KOPT-K1 (cell line): ENCODE results near the gene TBX19.

Source experiments
- H3K27ac ChIP-seq: fragments of 200-600 bp; sonication (generic); 2 replicates; pipeline ENCODE4 v1.5.1; 2016; ENCODE audit warnings: antibody characterized with exemption, mild to moderate bottlenecking, low read depth, low read length; ENCODE audit not compliant: poor library complexity, severe bottlenecking
- H3K36me3 ChIP-seq: fragments of 200-600 bp; sonication (generic); 2 replicates; pipeline ENCODE4 v1.5.1; 2017; ENCODE audit warnings: antibody characterized with exemption, mild to moderate bottlenecking, low read length, moderate library complexity; ENCODE audit not compliant: insufficient read depth
- H3K9me3 ChIP-seq: fragments of 200-600 bp; sonication (generic); 2 replicates; pipeline ENCODE4 v1.5.1; 2017; ENCODE audit warnings: antibody characterized with exemption, low read length, mild to moderate bottlenecking; ENCODE audit not compliant: insufficient read depth, poor library complexity, severe bottlenecking

TBX19 gene

DNA sequence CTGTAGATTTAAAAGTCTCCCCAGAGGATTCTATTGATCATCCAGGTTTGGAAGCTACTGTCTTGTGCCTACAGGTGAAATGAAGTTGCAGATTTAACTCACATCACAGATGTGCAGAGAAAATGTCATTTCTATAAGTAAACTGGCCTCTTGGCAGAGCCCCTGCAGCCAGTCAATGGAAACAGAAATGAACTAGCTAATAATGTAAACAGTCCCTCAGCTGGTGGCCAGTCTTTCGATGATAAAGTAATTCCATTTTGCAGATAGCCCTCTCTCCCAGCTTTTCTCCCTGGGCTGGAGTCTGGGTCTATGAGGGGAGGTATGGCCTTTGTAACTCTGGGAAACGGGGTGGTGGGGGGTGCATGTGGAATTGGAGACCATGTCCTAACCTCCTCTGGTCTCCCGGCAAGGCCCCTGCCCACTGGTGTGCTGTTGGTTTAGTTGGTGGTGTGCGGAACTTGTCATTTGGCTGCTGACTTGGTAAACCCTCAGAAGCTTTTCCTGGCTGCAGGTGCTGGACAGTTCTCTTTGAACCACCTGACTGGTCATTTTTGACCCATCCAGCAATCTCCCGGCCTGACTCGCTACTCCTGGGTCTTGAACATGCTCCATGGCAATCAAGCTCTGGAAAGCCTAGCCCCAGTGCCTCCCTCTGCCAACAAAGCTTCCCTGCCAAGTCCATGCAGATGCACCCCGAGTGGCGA, 14.9 kb downstream of the TBX19 start:
- H3K27ac ChIP-seq, result no peak overlapping the region
- H3K9me3 ChIP-seq, result no peaks in the 10 kb centered on the region
- no peaks in the 10 kb centered on the region for H3K36me3 ChIP-seq

DNA sequence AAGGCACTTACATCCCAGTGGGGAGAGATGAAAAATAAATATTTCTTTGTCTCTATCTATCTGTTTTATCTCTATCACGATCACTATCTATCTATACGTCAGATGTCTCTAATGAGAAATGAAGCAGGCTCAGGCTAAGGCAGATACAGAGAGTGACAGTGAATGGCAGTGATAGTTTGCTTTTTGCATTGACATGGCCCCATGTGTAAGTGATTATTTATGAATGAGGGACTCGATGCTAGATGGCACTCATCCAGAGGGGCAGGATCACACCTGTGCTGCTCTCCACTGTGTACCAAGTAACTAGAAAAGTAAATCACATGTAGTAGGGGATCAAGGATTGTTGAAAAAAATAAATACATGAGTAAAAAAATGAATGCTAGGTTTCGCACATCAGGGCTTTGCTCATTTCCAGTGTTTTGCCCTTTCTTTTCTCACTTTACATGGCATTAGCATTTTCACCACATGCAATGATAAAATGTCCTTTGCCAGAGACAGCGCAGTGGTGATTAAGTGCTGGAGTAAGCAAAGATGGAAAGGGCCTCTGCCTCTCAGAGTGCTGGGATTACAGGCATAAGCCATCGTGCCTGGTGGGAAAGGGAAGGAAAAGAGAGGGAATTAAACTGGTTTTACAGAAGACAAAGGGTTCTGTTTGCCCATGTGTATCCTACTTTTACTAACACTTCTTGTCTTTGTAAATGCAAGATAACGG, 16.5 kb downstream of the TBX19 start:
- no peaks in the 10 kb centered on the region for H3K36me3 ChIP-seq
- no peak overlapping the region for H3K27ac ChIP-seq
- no peaks in the 10 kb centered on the region for H3K9me3 ChIP-seq

DNA sequence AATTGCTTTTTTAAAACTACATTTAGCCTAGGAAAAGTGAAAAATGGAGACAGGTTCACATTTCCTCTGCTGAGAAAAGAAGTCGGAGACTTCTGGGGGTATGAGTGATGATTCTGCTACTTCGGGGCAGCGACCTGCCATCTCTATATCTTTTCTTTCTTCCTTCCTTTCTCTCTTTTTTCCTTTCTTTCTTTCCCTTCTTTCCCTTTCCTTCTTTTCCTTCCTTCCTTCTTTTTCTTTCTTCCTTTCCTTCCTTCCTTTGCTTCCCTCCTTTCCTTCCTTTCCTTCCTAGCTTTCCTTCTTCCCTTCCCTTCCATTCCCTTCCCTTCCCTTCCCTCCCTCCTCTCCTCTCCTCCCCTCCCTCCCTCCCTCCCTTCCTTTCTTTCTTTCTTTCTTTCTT, 17.8 kb downstream of the TBX19 start:
- Histone ChIP-seq H3K27ac (no peak overlapping the region), H3K9me3 (no peaks in the 10 kb centered on the region), H3K36me3 (no peaks in the 10 kb centered on the region)

DNA sequence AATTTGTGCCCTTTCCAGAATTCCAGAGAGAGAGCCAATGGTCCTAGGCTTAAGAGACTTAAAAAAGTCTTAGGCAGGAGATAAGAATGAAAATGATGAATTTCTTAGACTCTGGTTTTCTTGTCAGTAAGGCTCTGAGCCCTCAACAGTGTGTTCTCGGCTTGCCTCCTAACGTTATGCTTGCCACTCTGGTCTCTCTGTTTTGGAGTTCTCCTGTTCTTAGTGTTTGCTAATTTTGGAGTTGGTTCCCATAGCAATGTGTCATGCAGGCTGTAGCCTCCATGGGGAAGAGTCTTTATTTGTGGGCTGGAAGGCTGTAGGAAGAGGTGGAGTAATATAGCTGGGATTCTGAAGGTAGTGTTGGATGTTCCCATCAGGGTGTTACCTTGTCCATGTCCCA, 19.9 kb downstream of the TBX19 start:
- Histone ChIP-seq H3K9me3 (no peaks in the 10 kb centered on the region), H3K27ac (no peak overlapping the region), H3K36me3 (no peaks in the 10 kb centered on the region)

DNA sequence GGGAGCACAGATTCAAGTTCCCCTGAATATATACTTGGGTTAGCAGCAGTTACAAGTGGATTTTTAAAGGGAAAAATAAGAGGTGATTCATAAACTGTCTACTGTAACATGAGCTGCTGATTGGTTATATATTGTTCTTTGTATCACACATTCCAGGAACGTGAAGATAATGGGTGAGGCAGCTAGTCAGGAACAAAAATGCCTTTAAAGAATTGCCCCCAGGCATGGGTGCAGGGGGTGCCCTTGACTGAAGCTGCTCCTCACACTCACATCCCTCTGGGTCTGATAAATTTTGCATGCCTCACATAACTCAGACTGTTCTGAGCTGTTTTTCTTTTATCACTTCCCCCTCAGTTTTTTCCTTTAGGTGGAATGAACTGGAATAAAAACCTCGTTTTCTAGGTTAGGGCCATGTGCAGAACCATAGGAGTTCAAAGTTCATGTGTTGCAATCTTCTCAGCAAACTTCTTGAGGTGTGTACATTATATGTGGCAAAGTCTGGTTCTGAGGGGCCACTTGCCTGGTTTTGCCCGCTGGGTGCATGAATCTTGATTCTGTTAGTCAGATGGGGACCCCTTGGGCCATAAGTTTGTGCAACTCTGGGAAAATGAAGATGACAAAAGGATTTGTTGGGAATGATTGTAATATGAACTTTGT, 21.1 kb downstream of the TBX19 start:
- Histone ChIP-seq H3K27ac (no peak overlapping the region), H3K9me3 (no peaks in the 10 kb centered on the region), H3K36me3 (no peaks in the 10 kb centered on the region)

DNA sequence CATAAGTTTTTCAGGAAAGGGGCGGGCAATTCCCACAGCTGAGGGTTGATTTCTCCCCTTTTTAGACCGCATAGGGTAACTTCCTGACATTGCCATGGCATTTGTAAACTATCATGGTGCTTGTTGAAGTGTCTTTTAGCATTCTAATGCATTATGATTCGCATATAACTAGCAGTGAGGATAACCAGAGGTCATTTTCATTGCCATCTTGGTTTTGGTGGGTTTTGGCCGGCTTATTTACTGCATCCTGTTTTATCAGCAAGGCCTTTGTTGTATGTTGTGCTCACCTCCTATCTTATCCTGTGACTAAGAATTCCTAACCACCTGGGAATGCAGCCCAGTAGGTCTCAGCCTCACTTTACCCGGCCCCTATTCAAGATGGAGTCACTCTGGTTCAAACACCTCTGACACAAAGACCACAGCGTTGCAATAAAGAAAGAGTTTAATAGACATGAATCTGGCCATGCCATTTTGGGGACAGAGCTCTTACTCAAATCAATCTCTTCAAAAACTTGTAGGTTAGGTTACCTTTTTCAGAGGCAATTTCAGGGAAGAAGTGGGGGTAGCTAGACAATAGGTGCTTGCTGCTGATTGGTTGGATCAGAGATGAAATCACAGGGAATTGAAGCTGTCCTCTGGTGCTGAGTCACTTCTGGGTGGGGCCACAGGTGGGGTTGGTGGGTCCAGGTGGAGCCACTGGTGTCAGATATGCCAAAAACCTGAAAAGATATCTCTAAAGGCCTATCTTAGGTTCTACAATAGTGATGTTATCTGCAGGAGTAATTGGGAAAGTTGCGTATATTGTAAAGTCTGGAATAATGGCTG, 23.3 kb downstream of the TBX19 start:
- no peaks in the 10 kb centered on the region for H3K36me3 ChIP-seq
- H3K9me3 ChIP-seq, result no peaks in the 10 kb centered on the region
- no peak overlapping the region for H3K27ac ChIP-seq

DNA sequence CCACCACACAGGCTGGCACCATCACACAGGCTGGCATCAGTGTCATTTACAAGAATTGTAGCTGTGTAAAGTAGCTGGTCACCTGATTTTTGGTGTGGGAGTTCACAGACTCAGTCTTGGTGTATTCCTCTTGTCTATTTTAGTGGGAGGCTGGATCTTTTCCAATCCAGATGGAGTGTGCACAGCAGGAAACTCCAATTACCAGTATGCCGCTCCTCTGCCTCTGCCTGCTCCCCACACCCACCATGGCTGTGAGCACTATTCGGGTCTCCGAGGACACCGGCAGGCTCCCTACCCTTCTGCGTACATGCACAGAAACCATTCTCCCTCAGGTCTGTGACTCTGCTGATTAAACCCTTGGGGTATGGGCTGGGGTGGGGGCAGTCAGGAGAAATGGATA, 24.2 kb downstream of the TBX19 start:
- Histone ChIP-seq H3K36me3 (no peaks in the 10 kb centered on the region), H3K27ac (no peak overlapping the region), H3K9me3 (no peaks in the 10 kb centered on the region)

DNA sequence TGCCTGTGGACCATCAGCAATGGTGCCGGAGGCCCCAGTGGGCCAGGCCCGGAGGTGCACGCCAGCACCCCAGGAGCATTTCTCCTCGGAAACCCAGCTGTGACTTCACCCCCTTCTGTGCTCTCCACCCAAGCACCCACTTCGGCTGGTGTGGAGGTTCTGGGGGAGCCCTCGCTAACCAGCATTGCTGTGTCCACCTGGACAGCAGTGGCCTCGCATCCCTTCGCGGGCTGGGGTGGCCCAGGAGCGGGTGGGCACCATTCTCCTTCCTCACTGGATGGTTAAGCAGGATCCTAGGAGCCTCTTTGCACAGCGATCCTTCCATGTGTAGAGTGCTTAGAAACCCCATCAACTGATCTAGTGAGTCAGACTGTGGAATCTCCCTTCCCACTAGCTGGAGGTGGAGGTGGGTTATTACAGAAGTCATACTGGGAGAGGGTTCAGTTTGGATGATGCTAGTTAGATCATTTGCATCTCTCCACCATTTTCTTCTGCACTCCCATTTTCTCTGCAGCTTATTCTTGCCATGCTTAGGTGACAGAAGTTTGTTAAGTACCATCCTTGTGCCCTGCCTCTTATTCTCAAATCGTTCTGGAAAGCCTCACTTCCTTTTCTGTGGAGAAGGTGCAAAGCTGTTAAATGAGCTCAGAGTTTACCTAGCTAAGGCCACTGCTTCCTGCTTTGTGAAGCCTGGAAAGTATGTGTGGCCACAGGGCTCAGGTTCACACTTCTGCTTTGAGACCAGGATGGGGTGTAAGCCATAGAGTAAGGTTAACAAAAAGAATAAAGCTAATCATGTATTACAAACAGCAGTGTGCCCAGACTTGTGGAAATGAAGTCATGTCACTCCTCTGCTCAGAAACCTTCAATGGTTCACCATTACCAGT, 32.3 kb downstream of the TBX19 start:
- H3K9me3 ChIP-seq, result no peaks in the 10 kb centered on the region
- H3K27ac ChIP-seq, result no peak overlapping the region
- no peaks in the 10 kb centered on the region for H3K36me3 ChIP-seq

DNA sequence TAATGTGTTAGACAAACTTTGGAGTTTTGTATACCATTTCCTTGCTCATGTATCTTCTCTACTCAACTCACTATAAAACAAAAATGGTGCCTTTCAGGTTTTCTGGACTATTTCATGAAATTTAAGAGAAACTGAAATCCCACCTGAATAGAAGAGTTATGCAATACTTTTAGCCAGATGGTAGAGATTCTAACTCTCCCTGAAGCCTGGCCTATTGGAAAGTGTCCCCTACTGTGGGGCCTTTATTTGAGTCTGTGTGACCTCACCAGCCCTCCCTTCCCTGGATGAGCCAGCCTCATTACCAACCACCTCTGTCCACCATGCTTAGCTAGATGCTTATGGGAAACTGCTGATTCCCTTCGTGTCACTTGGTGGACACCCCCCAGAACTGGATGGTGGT, 35.5 kb downstream of the TBX19 start:
- Histone ChIP-seq H3K27ac (peak overlapping the region; percentile 72), H3K36me3 (no peaks in the 10 kb centered on the region), H3K9me3 (no peaks in the 10 kb centered on the region)

DNA sequence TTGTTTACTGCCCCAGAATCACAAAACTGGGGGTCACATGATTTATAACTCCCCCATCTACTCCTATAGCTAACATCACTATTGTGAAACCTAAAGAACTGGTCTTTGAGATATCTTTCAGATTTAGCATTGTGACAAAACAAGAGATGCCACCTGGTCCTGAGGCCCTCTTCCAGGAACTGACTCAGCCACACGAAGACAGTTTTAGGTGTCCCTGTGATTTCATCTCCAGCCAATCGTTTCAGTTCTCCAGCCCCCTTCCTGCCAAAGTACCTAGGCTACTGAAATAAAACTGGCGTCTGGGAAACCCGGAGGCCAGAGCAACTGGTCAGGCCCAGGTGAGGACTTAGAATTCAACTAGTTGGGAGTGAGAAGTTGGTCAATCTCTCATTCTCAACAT, 36.6 kb downstream of the TBX19 start:
- peak overlapping the region; percentile 72 for H3K27ac ChIP-seq
- H3K36me3 ChIP-seq, result no peaks in the 10 kb centered on the region
- H3K9me3 ChIP-seq, result no peaks in the 10 kb centered on the region

DNA sequence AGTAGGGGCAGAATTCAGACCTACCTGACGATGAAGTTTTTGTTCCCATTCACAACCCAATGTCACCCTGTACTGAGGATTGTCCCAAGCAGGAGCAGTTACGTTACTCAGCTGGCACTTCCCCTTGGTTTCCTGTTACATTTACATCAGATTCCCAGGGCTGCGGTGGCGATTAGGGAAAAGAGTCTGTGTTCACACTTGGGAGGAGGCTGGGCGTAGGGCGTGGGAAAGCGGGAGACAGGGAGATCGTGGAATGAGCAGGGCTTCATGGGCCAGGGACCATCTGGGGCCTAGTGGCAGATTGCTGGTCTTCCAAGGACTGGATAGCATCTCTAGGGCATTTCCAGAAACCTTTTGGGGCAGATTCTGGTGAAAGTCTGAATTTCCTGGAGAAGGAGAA, 39.0 kb downstream of the TBX19 start:
- no peaks in the 10 kb centered on the region for H3K36me3 ChIP-seq
- no peak overlapping the region for H3K27ac ChIP-seq
- H3K9me3 ChIP-seq, result peaks cover under 1% of the 10 kb centered on the region

DNA sequence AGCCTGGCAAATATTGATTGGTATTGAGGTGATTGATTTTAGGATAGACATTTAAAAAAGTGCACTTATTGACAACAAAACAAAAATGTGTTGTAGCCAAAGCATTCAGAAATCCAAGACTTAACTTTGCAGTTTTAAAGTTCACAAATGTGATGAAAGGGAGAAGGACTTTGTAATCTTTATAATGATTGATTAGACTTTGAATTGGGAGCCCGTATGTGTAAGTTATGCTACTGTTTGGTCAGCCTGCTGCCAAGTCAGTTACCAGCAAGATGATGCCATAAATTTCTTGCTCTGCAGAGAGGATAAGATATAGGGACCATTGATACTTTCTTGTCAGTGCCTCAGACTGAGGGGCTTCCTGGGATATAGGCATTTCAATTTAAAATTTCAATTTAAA, 39.5 kb downstream of the TBX19 start:
- Histone ChIP-seq H3K36me3 (no peaks in the 10 kb centered on the region), H3K27ac (no peak overlapping the region), H3K9me3 (peaks cover 5% of the 10 kb centered on the region)

DNA sequence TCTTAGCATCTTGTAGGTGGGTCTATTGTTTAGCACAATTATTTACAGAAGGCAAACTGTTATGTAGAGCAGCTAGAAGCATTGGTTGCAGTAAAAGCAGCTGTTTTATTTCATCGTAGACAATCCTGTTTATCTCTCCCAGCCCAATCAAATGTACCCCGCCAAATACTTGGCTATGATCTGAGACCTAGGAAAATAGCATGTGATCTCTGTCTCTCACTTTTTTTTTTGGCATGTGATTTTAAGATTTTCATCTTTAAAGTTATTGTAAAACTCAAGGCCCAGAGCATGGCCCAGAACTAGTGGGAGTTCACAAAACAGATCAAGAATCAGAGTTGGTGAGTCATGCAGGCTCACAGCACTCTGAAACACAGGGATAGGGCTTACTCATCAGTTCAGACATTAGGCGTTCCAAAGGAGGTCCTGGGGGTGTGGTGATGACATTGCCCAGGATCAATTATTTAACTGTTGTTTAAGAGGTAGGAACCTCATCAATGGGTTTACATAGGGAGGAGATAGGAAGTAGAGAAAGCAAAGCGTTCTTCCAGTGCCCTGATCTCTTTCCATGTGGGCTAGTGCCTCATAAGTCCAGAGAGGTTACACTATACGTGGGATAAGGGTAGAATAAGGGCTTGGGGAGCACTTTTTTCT, 40.2 kb downstream of the TBX19 start:
- no peak overlapping the region for H3K27ac ChIP-seq
- H3K9me3 ChIP-seq, result peaks cover 6% of the 10 kb centered on the region
- no peaks in the 10 kb centered on the region for H3K36me3 ChIP-seq

DNA sequence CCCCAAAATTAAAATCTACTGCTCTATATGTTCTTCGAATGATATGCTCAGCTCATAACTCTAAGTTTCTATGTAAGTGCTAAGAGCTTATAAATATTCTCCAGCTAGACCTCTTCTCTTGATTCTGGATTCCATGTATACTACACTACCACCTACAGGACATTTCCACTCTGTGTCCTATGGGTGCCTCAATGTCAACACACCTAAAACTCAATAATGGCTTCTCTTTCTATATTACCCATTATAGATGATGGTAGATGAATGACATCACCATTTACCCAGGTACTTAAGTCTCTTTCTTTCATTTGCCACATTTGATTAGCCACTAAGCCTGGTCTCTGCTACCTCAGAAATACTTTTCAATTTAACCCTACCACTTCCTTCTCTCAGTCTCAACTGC, 41.3 kb downstream of the TBX19 start:
- H3K9me3 ChIP-seq, result peaks cover 6% of the 10 kb centered on the region
- H3K36me3 ChIP-seq, result no peaks in the 10 kb centered on the region
- no peak overlapping the region for H3K27ac ChIP-seq
